GM12874 (cell line): Measurements from ENCODE around the gene LIPK.

Experiments
- CTCF ChIP-seq: IDR thresholded peaks from 2 replicates; pipeline ENCODE4 v1.5.1; 2011; ENCODE audit warnings: low read depth, mild to moderate bottlenecking, control low read depth, low read length, moderate library complexity; ENCODE audit not compliant: insufficient read depth

The LIPK gene

GRCh38 chr10:88668465-88668864, 37.6 kb upstream of the LIPK start:
- TF ChIP-seq CTCF = no peak

- TF ChIP-seq CTCF = no peak
These were observed 35.6 kb upstream of the LIPK start for GRCh38 chr10:88670497-88670896.

- no peak for TF ChIP-seq CTCF
These were observed 34.0 kb upstream of the LIPK start for GRCh38 chr10:88672041-88672440.

- TF ChIP-seq CTCF = no peak
These were observed 29.6 kb upstream of the LIPK start for GRCh38 chr10:88676283-88677060.

- TF ChIP-seq CTCF = no peak
These were observed 25.1 kb upstream of the LIPK start for GRCh38 chr10:88680958-88681357.

GRCh38 chr10:88682491-88682890, 23.6 kb upstream of the LIPK start:
- TF ChIP-seq CTCF = no peak

GRCh38 chr10:88687853-88688467, 18.1 kb upstream of the LIPK start:
- peak; percentile 61 for TF ChIP-seq CTCF
